HepG2 (cell line): ENCODE data around the gene RARG. TPM values are rescaled to one million over a fixed set of nuclear protein-coding genes. Genes with fewer than 3 reads are reported as not detected.
A peak's percentile ranks its signal among the peaks of the same experiment; 100 is the strongest.

Experiments
- ATF5 ChIP-seq: sonication (generic); formaldehyde crosslinking; IDR thresholded peaks from 2 replicates; pipeline ENCODE4 v1.4.0; 2020; ENCODE audit warnings: mild to moderate bottlenecking, low read depth, missing genetic modification reagents
- GABPA ChIP-seq, 2 experiments: IDR thresholded peaks; 2 replicates each; pipeline ENCODE4 v1.6.1; 2011 to 2016; ENCODE audit warnings: low read depth in 2 of 2, low read length in 1 of 2, missing biosample characterization in 1 of 2, missing genetic modification characterization in 1 of 2
- HCFC1 ChIP-seq: fragments of 150-350 bp; IDR thresholded peaks from 2 replicates; pipeline ENCODE4 v1.6.1; 2014; ENCODE audit warnings: low read depth, low read length
- HMG20A ChIP-seq: IDR thresholded peaks from 2 replicates; pipeline ENCODE4 v1.6.1; 2016; ENCODE audit warnings: borderline replicate concordance
- JUN ChIP-seq: sonication (generic); formaldehyde crosslinking; IDR thresholded peaks from 2 replicates; pipeline ENCODE4 v1.4.0; 2020; ENCODE audit warnings: mild to moderate bottlenecking, missing genetic modification reagents
- MED1 ChIP-seq: sonication (generic); formaldehyde crosslinking; IDR thresholded peaks from 2 replicates; pipeline ENCODE4 v1.4.0; 2020; ENCODE audit warnings: missing genetic modification reagents
- PCBP2 ChIP-seq: fragments of 200-400 bp; formaldehyde crosslinking; optimal IDR thresholded peaks from 2 replicates; pipeline ENCODE3; 2018; ENCODE audit warnings: low read length, low read depth; ENCODE audit not compliant: poor library complexity, severe bottlenecking
- RELA ChIP-seq: sonication (generic); formaldehyde crosslinking; IDR thresholded peaks from 2 replicates; pipeline ENCODE4 v1.4.0; 2020; ENCODE audit warnings: missing genetic modification reagents
- TFE3 ChIP-seq: IDR thresholded peaks from 2 replicates; pipeline ENCODE4 v1.6.1; 2016
- YY1 ChIP-seq: IDR thresholded peaks from 2 replicates; pipeline ENCODE4 v1.6.1; 2011; ENCODE audit warnings: low read length, low read depth, moderate library complexity, mild to moderate bottlenecking; ENCODE audit not compliant: insufficient read depth, insufficient replicate concordance
- ZBTB3 ChIP-seq: sonication (generic); formaldehyde crosslinking; IDR thresholded peaks from 2 replicates; pipeline ENCODE4 v1.4.0; 2020; ENCODE audit warnings: low read depth, mild to moderate bottlenecking, moderate library complexity, missing genetic modification reagents, borderline replicate concordance
- ZNF580 ChIP-seq: IDR thresholded peaks from 2 replicates; pipeline ENCODE4 v1.6.1; 2016; ENCODE audit warnings: low read depth, borderline replicate concordance
- ZNF605 ChIP-seq: sonication (generic); formaldehyde crosslinking; IDR thresholded peaks from 2 replicates; pipeline ENCODE4 v1.8.0; 2022; ENCODE audit warnings: mild to moderate bottlenecking, missing genetic modification reagents
- polyA plus RNA-seq, 8 experiments: library from polyadenylated mRNA; depleted of rRNA in 3 of 8; stranded (reverse) in 7 of 8; unstranded in 1 of 8; fragments of >200 nt; fragmentation: Illumina TruSeq in 4 of 8; extraction: Trizol in 4 of 8; gene quantifications; 2 replicates each; pipeline versions ENCODE4 v1.2.1 to v1.2.3, GENCODE V29; 2011 to 2016; ENCODE audit warnings: low read depth in 4 of 8, missing spikeins in 1 of 8, mixed read lengths in 1 of 8; ENCODE audit not compliant: insufficient read depth in 1 of 8
- total RNA-seq, 5 experiments: library from RNA; depleted of rRNA; stranded (reverse); fragments of >200 nt; fragmentation: Illumina TruSeq; extraction: Trizol; gene quantifications; 2 replicates each; pipeline ENCODE4 v1.2.3, GENCODE V29; 2016; ENCODE audit warnings: low read depth in 1 of 5
- TF ChIP-seq, protein P1 (sequence below): sonication (generic); formaldehyde crosslinking; IDR thresholded peaks from 2 replicates; pipeline ENCODE4; 2020; ENCODE audit warnings: missing genetic modification reagents, mild to moderate bottlenecking, borderline replicate concordance
- TF ChIP-seq, protein P2 (sequence below): sonication (generic); formaldehyde crosslinking; IDR thresholded peaks from 2 replicates; pipeline ENCODE4 v1.4.0; 2020; ENCODE audit warnings: mild to moderate bottlenecking, missing genetic modification reagents, borderline replicate concordance
- TF ChIP-seq, protein P3 (sequence below): sonication (generic); formaldehyde crosslinking; IDR thresholded peaks from 2 replicates; pipeline ENCODE4 v1.9.0; 2021; ENCODE audit warnings: missing genetic modification reagents, borderline replicate concordance

RARG gene
- total and polyA plus RNA-seq, 2 of the 13 experiments (the other 11 are each of a cell fraction or from before 2014, with no cell fraction given) = 0.77 to 1.5 TPM

DNA sequence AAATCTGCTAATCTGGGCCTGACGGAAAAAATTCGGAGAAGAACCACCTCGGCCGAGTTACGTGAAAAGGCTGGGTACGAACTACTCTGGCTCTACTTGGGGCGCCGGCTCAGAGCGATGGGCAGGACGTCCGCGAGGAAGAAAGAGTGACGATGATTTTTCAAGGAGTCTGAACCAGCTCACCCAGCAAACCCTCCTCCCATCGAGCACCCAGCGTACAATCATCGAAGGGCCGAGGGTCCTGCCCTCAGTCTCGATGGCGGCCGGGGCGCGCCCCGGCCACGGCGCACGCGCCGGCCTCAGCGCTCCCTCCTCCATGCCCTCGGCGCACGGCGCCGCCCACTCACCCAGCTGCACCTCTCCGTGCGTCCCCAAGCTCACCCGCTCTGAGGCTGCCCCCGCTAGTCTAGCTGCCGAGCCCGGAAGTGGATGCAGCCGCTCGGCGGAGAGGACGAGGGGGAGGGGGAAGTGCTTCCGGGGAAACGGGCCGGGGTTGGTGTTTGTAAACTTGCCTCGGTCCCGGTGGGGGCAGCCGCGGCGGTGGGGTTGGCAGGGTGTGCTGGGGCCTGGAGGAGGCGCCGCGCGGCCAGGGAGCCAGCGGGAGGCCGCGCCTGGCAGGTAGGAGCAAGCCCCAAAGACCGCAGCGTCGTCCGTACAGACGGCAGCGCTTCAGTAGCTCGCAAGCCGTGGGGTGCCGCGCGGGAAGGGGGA lies 51.6 kb downstream of the RARG start, which contains the start of the genes CSAD and ZNF740 (continued):
- TF ChIP-seq PCBP2 = no peak
- TF ChIP-seq ZNF580 (CRISPR knock-in tag) = peak; percentile 37; the same call in 1 of the 2 replicates
- TF ChIP-seq JUN (CRISPR knock-in tag) = 0 out of 2 replicates have a peak, but pooled peaks have one; percentile 46
- no peak for TF ChIP-seq HMG20A
- TF ChIP-seq ZBTB3 = peak; percentile 14; the same call in 1 of the 2 replicates
- TF ChIP-seq, protein P1, sequence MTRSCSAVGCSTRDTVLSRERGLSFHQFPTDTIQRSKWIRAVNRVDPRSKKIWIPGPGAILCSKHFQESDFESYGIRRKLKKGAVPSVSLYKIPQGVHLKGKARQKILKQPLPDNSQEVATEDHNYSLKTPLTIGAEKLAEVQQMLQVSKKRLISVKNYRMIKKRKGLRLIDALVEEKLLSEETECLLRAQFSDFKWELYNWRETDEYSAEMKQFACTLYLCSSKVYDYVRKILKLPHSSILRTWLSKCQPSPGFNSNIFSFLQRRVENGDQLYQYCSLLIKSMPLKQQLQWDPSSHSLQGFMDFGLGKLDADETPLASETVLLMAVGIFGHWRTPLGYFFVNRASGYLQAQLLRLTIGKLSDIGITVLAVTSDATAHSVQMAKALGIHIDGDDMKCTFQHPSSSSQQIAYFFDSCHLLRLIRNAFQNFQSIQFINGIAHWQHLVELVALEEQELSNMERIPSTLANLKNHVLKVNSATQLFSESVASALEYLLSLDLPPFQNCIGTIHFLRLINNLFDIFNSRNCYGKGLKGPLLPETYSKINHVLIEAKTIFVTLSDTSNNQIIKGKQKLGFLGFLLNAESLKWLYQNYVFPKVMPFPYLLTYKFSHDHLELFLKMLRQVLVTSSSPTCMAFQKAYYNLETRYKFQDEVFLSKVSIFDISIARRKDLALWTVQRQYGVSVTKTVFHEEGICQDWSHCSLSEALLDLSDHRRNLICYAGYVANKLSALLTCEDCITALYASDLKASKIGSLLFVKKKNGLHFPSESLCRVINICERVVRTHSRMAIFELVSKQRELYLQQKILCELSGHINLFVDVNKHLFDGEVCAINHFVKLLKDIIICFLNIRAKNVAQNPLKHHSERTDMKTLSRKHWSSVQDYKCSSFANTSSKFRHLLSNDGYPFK = peak; percentile 98
- TF ChIP-seq, protein P2, sequence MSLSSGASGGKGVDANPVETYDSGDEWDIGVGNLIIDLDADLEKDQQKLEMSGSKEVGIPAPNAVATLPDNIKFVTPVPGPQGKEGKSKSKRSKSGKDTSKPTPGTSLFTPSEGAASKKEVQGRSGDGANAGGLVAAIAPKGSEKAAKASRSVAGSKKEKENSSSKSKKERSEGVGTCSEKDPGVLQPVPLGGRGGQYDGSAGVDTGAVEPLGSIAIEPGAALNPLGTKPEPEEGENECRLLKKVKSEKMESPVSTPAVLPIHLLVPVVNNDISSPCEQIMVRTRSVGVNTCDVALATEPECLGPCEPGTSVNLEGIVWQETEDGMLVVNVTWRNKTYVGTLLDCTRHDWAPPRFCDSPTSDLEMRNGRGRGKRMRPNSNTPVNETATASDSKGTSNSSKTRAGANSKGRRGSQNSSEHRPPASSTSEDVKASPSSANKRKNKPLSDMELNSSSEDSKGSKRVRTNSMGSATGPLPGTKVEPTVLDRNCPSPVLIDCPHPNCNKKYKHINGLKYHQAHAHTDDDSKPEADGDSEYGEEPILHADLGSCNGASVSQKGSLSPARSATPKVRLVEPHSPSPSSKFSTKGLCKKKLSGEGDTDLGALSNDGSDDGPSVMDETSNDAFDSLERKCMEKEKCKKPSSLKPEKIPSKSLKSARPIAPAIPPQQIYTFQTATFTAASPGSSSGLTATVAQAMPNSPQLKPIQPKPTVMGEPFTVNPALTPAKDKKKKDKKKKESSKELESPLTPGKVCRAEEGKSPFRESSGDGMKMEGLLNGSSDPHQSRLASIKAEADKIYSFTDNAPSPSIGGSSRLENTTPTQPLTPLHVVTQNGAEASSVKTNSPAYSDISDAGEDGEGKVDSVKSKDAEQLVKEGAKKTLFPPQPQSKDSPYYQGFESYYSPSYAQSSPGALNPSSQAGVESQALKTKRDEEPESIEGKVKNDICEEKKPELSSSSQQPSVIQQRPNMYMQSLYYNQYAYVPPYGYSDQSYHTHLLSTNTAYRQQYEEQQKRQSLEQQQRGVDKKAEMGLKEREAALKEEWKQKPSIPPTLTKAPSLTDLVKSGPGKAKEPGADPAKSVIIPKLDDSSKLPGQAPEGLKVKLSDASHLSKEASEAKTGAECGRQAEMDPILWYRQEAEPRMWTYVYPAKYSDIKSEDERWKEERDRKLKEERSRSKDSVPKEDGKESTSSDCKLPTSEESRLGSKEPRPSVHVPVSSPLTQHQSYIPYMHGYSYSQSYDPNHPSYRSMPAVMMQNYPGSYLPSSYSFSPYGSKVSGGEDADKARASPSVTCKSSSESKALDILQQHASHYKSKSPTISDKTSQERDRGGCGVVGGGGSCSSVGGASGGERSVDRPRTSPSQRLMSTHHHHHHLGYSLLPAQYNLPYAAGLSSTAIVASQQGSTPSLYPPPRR (CRISPR knock-in tag) = peak; percentile 8; the same call in 1 of the 2 replicates
- TF ChIP-seq, protein P3, sequence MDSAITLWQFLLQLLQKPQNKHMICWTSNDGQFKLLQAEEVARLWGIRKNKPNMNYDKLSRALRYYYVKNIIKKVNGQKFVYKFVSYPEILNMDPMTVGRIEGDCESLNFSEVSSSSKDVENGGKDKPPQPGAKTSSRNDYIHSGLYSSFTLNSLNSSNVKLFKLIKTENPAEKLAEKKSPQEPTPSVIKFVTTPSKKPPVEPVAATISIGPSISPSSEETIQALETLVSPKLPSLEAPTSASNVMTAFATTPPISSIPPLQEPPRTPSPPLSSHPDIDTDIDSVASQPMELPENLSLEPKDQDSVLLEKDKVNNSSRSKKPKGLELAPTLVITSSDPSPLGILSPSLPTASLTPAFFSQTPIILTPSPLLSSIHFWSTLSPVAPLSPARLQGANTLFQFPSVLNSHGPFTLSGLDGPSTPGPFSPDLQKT (CRISPR knock-in tag) = no peak
- TF ChIP-seq HCFC1 = peak; percentile 66
- TF ChIP-seq ZNF605 (CRISPR knock-in tag) = peak; percentile 45; the same call in 1 of the 2 replicates
- TF ChIP-seq RELA (CRISPR knock-in tag) = 0 out of 2 replicates have a peak, but pooled peaks have one; percentile 25
- peak; percentile 36; the same call in 1 of the 2 replicates for TF ChIP-seq TFE3 (CRISPR knock-in tag)
- TF ChIP-seq MED1 (CRISPR knock-in tag) = peak; percentile 21; the same call in 1 of the 2 replicates
- TF ChIP-seq ATF5 (CRISPR knock-in tag) = peak; percentile 2; the same call in 1 of the 2 replicates
- TF ChIP-seq GABPA (IDR thresholded peaks at IDR 0.05; ENCODE audit: low read depth, low read length) = peak; percentile 99
- TF ChIP-seq GABPA (CRISPR knock-in tag; IDR thresholded peaks at IDR 0.05; ENCODE audit: low read depth) = peak; percentile 95
- TF ChIP-seq YY1 = peak; percentile 99
